LoVo (cell line): ENCODE measurements around the gene MLC1.

Experiments used
- DNase-seq: peaks from one replicate; pipeline ENCODE4 v3.0.0-alpha.2; 2016; ENCODE audit warnings: low spot score

Gene MLC1

DNA sequence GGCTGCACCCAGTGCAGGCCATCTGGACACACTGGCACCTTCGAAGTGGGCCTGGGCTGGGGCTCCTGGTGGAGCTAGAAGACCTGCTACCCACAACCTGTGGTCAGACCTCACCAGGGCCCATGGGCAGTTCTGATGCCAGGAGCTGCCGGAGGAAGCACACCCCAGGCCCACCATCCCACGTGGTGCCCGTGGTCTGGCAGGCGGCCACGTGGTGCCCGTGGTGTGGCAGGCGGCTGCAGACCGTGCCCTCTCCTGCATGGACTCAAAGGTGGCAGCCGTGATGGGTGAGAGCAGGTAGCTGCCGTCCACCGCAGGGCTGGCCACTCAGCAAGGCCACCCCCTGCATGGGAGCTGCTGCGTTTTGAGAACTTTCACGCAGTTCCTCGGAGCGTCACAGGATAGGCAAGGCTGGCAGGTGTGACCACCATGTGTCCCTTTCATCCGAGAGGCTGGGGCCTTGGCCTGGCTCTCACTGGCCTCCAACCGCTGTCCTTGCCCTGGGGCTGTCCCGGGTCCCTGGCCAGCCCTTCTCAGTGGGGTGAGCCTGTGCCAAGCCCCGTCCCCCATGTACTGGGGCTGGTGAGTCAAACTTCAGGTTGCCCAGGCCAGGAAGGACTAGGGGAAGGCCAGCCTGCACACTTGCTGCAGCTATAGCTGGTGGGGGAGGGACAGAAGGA lies 68.8 kb downstream of the MLC1 start:
- DNase-seq = no peak

DNA sequence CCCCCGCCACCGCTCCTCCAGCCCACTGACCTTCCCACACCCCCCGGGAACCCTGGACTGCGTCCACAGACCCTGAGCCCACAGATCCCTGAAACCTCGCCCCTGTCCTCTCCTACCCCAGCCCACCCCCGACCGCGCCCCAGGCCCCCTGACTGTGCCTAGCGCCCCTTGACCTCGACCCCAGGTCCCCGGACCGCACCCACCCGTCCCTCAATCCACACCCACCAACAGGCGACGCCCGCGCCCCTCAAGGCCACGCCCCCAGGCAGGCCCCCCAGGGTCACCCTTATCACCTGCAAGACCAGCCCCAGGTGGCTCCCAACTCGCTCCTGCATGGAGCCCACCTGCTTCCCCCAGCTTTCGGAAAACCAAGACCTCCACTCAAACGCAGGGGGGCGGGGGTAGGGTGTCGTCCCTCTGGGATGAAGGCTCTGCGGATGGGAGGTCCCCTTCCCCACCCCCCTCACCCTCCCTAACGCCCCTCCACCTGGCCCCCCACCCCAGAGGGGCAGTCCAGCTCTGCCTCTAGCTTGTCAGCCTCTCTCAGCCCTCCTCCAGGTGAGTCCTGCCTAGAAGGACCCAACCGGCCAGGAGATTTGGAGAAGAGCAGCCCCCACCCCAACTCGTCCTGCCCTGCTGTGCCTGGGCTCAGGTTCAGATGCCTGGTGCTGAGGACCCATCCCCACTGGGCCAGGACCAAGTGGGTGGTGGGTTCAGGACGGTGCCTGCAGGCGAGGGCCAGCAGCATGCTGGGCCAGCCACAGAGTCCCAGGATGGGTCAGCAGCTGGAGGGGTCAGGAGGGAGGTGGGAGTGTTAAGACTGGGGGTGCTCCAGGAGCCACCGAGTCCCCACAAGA lies 69.5 kb downstream of the MLC1 start:
- no peak for DNase-seq

- DNase-seq = no peak
Observed at GRCh38 chr22:50014655-50015401, 70.4 kb downstream of the MLC1 start.

- DNase-seq = no peak
Observed at GRCh38 chr22:50014053-50014501, 71.1 kb downstream of the MLC1 start.

DNA sequence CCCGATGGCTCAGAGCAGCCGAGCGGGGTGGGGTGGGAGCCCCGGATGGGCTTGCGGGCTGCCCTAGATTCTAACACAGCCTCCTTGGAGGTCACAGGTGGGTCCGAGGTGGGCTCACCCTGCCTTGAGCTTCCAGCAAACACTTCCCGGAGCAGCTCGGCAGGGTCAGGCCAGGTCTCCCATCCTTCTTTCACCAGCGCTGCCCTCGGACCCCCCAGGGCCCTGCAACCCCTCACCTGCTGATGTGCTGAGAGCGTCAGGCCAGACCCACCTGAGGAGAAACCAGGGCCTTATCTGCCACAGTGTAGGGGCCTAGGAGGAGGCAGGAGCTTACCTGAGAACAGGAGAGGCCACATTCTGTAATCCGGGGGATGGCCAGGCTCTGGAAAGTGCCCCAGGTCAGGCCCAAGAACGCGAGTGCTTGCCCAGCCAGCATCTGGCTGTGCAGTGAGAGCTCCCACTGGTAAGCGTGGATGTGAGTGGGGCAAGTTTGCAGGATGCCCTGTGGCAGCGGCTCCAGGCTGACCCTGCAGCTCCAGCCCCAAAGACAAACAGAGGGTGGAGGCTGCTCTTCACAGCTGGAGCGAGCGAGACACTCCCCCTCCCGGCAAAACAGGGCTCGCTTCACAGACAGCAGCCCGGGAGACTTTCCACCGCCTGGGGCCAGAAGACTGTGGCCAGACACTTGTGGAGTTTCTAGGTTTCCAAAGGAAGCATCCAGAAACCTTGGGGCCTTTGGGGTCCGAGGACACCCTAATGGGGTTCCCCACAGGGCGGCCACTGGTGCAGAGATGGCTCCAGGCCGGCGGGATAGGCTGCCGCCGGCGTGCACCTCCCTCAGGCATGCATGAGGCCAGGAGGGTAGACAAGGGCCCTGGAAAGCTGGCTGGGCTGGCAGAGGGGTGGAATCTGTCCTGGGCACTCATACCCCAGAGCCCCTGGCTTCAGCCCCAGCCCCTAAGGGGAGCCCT lies 72.7 kb downstream of the MLC1 start, which contains the start of gene IL17REL:
IL17REL (minus strand) TSS at position 555 of the 971 bp plus-strand sequence; CDS start at position 436, 119 bp downstream.
- DNase-seq = no peak

- no peak for DNase-seq
Observed at GRCh38 chr22:50011447-50012210, 73.6 kb downstream of the MLC1 start.

DNA sequence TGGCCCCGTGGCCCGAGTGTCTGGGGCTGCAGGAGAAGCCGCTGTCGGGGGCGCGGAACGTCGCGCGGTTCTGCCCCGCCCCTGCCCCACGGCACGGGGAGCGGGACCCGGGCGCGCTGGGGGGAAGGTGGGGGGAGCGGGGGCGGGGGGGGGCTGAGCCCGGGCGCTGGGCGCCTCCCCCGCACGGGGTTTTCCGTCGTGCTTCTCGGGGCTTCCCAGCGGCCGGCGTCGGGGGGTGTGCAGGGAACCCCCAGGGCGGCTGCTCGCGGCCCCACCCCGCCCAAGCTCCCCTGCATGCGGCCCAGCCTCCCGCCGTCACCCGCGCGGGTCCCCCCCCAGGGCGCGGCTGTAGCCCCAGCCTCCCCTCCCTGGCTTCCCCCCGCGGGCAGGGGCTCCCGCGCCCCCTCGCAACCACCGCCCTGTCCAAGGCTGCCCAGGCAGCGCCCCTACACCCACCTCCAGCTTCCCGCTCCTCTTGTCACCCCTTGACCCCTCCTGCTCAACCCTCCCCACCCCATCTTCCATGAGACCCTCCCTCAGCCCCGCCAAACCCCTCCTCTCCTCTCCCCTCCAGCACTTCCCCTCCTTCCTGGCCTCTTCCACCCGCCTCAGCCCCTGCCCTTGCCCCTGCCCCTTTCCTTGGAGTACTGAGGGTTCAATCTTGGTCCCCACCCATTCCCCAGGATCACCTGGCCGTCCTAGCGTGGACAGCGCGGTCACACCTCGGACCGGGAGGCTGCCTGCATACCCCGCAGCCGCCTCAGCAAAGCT lies 74.4 kb downstream of the MLC1 start:
- DNase-seq = no peak

- DNase-seq = no peak
Observed at GRCh38 chr22:50009765-50010675, 75.2 kb downstream of the MLC1 start.
